Measurements from ENCODE around the gene PDXP.

DNA sequence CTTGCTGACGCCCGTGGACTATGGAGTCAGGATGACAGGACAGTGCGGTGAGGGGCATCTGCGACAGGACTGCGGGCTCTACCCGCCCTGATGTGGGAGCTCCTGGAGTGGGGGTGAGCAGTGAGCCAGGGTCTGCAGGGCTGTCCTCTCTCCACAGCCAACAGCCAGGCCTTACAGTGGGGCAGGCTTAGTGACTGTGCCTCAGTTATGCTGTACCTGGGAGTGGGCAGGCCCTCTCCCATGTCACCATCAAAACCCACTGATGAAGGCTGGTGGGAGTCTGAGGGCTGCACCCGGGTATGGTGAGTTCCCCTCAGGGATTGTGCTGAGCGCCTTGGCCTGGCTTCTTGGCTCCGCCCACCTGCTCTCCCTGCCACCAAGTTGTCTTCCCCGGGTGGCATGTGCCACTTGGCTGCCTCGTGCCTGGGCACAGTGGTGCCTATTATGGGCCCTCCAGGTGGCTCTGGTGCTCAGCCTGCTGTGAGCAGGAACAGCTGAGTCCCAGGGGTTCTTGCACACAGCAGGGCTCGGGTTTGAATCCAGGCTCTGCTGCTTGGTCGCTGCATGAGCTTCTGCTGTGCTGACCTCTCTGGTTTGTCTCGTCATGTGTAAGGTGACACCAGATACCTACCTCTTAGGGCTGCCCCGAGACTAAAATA is 34.2 kb downstream of the PDXP start:
- no peak for TF ChIP-seq EZH2 (IDR thresholded peaks at IDR 0.05; ENCODE audit: borderline replicate concordance, low read length)
- TF ChIP-seq, protein P1, sequence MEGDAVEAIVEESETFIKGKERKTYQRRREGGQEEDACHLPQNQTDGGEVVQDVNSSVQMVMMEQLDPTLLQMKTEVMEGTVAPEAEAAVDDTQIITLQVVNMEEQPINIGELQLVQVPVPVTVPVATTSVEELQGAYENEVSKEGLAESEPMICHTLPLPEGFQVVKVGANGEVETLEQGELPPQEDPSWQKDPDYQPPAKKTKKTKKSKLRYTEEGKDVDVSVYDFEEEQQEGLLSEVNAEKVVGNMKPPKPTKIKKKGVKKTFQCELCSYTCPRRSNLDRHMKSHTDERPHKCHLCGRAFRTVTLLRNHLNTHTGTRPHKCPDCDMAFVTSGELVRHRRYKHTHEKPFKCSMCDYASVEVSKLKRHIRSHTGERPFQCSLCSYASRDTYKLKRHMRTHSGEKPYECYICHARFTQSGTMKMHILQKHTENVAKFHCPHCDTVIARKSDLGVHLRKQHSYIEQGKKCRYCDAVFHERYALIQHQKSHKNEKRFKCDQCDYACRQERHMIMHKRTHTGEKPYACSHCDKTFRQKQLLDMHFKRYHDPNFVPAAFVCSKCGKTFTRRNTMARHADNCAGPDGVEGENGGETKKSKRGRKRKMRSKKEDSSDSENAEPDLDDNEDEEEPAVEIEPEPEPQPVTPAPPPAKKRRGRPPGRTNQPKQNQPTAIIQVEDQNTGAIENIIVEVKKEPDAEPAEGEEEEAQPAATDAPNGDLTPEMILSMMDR (conservative IDR thresholded peaks at IDR 0.05 in 1 of 2, IDR thresholded peaks at IDR 0.05 in 1 of 2; ENCODE audit: extremely low read depth in 1 of 2, insufficient read depth in 1 of 2, low read depth in 1 of 2, low read length in 2 of 2), result no peak

All from mammary epithelial cell (primary cell).